Esophagus muscularis mucosa (tissue), 3 donors: Measurements from ENCODE around the gene COX8A.

Experiments used
- CTCF ChIP-seq, 3 experiments: fragments of 200-600 bp in 2 of 3; fragments of 450-650 bp in 1 of 3; sonication (generic) in 2 of 3; IDR thresholded peaks; one replicate each; pipeline ENCODE4 v1.5.1; 2017 to 2019; ENCODE audit warnings: antibody characterized with exemption in 3 of 3, mild to moderate bottlenecking in 2 of 3, moderate library complexity in 1 of 3
- POLR2A ChIP-seq: fragments of 450-650 bp; IDR thresholded peaks from one replicate; pipeline ENCODE4 v1.6.1; 2017; ENCODE audit warnings: antibody characterized with exemption, moderate library complexity, mild to moderate bottlenecking, low read depth

- TF ChIP-seq CTCF (IDR thresholded peaks at IDR 0.05) (peak in 1 of 3 experiments; percentile 38), POLR2A (no peak)
Observed at GRCh38 chr11:64007629-64008282, 33.3 kb downstream of the COX8A start.
